GM15510 (cell line): ENCODE measurements around the gene CCSER2.

Source experiments
- POLR2A ChIP-seq: IDR thresholded peaks from 3 replicates; pipeline ENCODE4 v1.6.1; 2011; ENCODE audit warnings: borderline replicate concordance; ENCODE audit not compliant: insufficient read length; ENCODE audit errors: extremely low read depth

The CCSER2 gene

DNA sequence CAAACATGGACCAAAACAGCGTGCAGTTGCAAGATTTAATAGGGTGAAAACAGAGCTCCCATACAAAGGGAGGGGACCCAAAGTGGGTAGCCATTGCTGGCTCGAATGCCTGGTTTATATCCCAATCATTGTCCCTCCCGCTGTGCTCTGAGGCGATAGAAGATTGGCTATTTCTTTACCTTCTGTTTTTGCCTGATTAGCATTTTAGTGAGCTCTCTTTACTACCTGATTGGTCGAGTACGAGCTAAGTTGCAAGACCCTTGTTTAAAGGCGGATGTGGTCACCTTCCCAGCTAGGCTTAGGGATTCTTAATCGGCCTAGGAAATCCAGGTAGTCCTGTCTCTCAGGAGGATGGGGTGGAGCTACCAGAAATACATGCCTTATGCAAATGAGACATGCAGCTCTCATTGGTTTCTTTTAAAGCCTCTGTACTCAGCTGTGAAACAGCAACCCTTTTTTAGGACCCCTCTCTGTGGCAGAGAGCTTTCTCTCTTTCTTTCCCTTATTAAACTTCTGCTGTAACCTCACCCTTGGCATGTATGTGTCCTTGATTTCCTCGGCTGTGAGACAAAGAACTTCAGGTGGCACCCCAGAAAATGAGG is 202.4 kb downstream of the CCSER2 start:
- no peak for TF ChIP-seq POLR2A

DNA sequence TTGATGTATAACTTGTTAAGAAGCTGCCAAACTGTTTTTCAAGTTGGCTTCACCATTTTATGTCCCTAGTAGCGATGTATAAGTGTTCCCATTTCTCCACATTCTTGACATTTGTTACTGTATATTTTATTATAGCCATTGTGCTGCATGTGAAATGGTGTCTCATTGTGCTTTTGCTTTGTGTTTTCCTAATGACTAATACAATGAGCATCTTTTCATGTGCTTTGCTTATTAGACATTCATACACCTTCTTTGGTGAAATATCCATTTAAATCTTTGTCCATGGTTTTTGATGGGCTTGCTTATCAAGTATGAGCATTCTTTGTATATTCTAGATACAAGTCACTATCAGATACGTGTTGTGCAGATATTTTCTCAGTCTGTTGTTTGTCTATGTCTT is 203.0 kb downstream of the CCSER2 start:
- TF ChIP-seq POLR2A = no peak

GRCh38 chr10:84534168-84534567 is 205.8 kb downstream of the CCSER2 start:
- no peak for TF ChIP-seq POLR2A

DNA sequence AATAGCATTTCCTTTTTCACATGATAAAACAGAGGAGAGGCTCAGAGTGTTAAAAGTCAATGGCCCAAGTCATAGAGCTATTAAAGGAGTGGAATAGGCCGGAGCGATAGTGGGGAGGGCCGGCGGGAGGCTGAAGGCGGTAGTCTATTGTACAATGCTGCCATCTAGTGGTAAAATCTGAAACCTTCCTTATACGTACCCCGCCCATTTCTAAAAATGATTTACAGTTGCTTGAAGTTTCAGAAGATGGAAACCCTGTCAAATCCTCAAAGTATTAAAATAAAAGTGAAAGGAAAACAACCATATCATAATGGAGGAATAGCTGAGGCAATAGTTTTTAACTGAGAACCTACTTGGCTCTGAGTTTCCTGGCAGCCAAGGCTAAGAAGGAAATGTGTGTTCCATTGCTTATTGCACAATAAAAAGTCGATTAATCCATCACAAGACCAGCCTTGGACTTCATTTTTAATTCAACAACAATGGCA is 209.1 kb downstream of the CCSER2 start:
- no peak for TF ChIP-seq POLR2A

- TF ChIP-seq POLR2A = no peak
These were observed 209.6 kb downstream of the CCSER2 start for GRCh38 chr10:84538036-84538435.

DNA sequence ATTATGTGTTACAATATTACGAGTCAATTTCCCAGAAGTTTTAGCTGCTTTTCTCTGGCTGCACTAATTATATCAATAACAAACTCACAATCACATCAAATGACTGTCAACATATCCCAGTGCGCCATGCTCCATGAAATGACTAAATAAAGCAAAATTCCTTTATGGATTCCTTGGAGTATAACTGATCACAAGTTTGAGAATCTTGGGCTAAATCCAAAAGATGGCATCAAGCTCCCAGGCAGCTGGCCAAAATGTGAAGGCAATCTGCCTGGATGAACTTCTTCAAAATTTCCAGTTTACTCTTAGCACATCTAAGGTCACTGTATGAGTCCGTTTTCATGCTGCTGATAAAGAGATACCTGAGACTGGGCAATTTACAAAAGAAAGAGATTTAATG is 210.8 kb downstream of the CCSER2 start:
- TF ChIP-seq POLR2A = no peak

GRCh38 chr10:84540022-84540616 is 211.7 kb downstream of the CCSER2 start:
- no peak for TF ChIP-seq POLR2A

DNA sequence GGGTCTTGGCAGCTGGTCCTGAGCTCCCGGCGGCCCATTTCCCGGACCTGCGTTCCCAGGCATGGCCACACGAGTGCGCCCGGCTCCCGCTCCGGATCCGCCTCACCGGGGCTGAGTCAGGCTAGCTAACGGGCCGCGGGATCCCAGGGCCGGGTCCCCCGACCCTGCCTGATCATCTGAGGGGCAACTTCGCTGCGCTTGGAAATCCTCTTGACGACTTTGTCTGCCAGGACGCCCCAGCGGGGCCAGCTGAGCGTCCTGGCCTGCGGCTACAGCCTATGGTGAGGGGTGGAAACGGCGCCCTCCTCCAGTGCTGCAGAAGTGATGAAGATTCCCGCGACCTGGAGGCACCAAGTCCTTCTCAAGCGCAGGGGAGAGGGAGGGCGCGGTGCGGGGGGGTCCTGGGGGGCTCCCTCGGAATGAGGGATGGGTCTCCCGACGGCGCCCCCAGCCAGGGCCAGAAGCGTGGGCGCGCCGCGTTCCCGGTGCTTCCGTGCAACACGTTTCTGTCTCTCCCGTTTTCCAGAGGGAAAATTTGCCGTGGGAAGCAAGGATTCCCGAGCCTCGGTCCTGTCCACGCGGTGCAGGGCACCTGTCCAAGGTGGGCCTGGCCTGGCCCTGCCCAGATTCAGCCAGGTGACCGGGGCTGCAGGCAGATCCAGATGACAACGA is 212.4 kb downstream of the CCSER2 start:
- no peak for TF ChIP-seq POLR2A

GRCh38 chr10:84541289-84541637 is 212.9 kb downstream of the CCSER2 start:
- no peak for TF ChIP-seq POLR2A

GRCh38 chr10:84542522-84543490 is 214.4 kb downstream of the CCSER2 start:
- no peak for TF ChIP-seq POLR2A

- TF ChIP-seq POLR2A = no peak
These were observed 215.6 kb downstream of the CCSER2 start for GRCh38 chr10:84543948-84544347.

- TF ChIP-seq POLR2A = no peak
These were observed 217.3 kb downstream of the CCSER2 start for GRCh38 chr10:84545651-84546050.

GRCh38 chr10:84546609-84547008 is 218.2 kb downstream of the CCSER2 start:
- TF ChIP-seq POLR2A = no peak

DNA sequence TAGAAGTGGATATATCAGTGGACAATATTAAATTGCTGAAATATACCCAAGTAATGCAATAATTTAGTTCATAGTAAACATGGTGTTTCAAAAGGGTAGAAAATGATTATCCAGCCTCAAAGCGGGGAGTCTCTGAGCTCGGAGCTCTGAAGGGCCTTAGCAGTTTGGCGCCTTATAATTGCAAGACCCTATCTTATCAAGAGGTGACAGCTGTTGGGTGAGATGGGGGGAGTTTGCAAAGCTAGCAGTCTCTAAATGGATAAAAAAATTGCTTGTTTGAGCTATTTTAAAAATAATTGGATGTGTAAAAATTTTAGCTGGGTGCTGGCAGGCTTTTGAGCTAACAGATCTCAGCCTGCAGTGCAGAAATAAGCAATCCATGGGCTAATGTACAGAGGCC is 219.2 kb downstream of the CCSER2 start:
- TF ChIP-seq POLR2A = no peak

GRCh38 chr10:84548869-84549268 is 220.5 kb downstream of the CCSER2 start:
- TF ChIP-seq POLR2A = no peak

DNA sequence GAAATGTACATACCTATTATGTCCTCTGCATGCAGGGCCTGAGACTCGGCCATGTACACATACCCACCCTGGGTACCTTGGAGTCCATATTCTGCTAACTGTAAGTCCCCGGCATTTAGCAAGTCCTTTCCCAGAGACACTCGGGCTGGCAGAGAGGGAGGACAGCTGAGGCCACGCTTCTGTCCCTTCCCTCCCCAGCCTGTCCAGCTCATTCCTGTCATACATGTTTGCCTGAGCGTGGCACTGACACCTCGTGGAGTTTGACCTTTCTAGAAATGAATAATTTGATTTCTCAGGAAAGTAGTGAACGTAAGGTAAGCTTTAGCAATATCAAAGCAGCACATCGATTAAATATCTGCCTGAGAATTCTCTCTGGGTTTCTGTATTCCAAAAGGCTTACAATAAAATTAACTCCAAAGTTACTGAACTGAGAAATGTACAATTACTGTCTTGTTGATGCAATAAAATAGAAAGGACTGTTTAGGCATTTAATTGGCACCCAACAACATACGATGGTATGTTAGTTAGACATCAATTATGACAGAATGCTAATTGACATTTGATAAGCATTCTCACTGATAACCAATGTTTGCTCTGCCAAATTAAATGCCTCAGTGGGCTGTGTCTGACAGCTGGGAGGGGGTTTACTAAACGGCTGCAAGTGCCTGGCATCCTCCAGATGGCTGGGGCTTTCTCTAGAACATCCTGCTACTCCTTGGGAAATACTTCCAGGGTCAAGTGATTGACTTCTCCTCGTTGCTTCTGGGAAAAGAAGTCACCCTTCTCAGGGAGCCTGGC is 221.2 kb downstream of the CCSER2 start:
- no peak for TF ChIP-seq POLR2A
